GM06990 (cell line): ENCODE results near the gene MARK3.

Source experiments
- DNase-seq: peaks from one replicate; pipeline ENCODE4 v3.0.0-alpha.2; 2011; ENCODE audit not compliant: insufficient read length; ENCODE audit errors: extremely low read depth
- H3K27me3 ChIP-seq: replicated peaks from 2 replicates; pipeline ENCODE4 v1.6.0; 2011; ENCODE audit warnings: low read length; ENCODE audit not compliant: control insufficient read depth, insufficient read depth
- H3K36me3 ChIP-seq: 2 replicates; pipeline ENCODE4 v1.5.1; 2011; ENCODE audit warnings: low read length; ENCODE audit not compliant: control insufficient read depth, insufficient read depth
- H3K4me3 ChIP-seq: replicated peaks from 2 replicates; pipeline ENCODE4 v1.5.1; 2011; ENCODE audit warnings: low read depth, mild to moderate bottlenecking, control low read depth, low read length
- CTCF ChIP-seq: IDR thresholded peaks from 2 replicates; pipeline ENCODE4 v1.5.1; 2011; ENCODE audit warnings: low read length, control low read depth, mild to moderate bottlenecking, inconsistent platforms; ENCODE audit not compliant: insufficient read depth, poor library complexity, severe bottlenecking

The MARK3 gene

DNA sequence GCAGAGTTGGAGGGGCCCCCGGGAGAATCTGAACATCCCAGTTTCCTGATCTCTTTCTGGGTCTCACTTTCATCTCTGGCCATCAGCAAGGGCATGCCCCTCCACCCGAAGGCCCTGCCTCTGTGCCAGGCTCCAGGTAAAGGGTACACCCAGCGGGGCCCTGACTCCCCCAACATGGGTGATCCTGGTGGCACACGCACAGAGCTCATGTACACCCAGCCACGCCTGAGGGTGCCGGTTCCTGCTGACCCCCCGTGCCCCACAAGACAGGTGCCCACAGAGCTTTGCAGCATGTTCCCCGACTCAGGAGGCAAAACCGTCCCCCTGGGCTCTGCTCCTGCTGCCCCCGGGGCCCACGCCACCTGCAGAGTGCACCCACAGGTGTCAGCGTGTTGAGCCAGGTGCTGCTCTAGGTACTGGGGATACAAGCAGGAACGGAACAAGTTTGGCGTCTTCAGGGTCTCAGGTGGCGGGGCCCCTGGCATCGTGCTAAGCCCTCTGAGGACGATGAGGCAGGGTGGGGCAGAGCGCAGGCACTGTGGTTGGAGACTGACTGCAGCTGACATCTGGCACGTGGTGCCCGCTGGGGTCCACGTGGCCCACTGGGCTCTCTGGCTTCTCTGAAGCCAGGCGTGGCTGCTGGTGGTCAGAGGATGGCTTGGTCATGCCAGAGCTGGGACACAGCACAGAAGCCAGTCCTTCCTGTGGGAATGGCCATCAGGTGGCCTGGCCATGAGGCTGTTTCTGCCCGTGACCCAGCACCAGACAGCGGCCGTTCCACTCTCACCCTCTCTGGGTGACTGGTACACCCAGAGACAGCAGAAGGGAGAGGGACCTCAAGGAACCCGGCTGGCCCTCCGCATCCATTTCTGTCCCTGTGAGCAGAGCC, 163.5 kb downstream of the MARK3 start:
- Histone ChIP-seq H3K27me3 (no peaks in the 10 kb centered on the region), H3K36me3 (no peaks in the 10 kb centered on the region), H3K4me3 (no peak overlapping the region)
- TF ChIP-seq CTCF = no peak
- DNase-seq = no peak

DNA sequence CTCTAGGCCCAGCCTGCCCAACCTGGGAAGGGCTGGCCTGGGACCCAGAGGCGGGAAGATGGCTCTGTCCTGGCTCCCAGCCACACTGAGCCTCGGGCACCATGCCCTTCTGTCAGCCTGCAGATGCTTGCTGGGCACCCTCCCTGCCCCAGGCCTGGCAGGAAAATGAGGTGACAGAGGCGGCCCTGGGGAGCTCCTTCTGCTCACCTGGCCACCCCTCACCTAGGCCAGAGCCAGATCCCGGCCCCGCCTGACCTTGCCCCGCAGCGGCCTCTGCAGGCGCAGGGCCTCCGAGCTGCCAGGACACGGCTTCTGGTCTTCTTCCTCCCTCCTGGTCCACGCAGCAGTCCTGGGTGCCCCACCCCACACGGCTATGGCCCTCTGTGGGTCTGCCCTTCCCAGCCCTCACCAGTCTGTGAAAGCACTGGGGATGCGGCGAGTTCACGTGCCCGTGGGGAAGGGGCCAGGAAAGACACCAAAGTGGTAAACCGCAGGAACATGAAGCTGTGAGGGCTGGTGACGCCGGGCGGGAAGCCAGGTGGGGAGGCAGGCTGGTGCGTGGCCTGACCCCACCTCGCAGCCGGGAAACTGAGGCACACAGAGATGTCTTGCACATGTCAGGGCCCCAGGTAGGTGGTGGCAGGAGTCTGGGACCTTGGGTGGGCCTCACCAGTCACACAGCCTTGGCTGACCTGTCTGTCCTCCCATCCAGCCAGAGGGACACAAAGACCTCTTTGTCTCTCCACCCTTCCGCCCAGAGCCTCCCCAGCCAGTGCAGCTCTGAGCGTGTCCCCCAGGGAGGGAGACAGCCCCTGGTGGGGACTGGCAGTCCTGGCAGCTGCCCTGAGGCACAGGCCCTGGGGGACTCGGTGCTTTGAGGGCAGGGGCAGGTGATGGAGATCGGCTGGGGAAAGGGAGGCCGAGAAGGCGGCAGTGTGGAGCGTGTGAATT, 164.4 kb downstream of the MARK3 start:
- Histone ChIP-seq H3K27me3 (no peaks in the 10 kb centered on the region), H3K4me3 (no peak overlapping the region), H3K36me3 (no peaks in the 10 kb centered on the region)
- no peak for TF ChIP-seq CTCF
- peak; percentile 6 for DNase-seq

DNA sequence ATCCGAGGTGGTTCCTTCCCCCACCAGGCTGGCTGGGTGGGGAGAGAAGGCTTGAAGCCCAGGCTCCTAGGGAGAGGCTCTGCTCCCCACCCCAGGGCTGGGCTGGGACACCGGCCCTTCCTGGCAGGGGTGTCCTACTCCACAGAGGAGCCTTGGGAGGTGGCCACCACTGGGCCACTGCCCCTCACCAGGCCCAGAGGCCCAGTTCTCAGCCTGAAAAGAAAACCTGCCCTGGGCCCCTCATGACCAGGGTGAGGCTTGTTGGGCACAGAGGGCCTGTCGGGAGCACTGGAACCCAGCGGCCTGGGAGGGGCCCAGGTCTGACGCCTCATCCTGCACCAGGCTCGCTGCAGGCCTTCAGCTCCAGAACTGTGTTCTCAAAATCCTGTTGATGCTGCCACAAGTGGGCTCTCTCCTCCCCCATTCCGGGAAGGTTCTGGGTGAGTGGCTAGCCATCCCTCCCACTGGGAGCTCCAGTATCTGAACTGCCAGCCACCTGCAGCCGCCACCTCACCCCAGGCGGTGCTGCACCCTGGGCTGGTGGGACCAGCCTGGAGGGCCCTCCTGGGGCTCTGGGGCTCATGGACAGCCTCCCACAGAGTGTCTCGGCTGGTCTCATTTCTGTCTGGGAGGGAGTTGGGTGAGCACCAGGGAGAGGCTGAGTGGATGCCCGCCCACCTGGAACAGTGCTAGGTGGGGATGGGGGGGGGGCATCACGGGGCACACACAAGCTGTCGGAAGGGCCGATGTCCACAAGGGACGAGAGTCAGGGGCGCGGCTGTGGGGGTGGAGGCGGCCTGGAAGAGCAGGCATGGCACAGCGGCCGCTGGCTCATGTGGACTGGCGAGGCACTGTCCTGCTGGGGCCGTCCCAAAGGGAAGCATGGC, 165.5 kb downstream of the MARK3 start:
- DNase-seq = no peak
- TF ChIP-seq CTCF = no peak
- Histone ChIP-seq H3K36me3 (no peaks in the 10 kb centered on the region), H3K27me3 (no peaks in the 10 kb centered on the region), H3K4me3 (no peak overlapping the region)

GRCh38 chr14:103551338-103551762, 166.1 kb downstream of the MARK3 start:
- DNase-seq = no peak
- no peak overlapping the region for H3K4me3 ChIP-seq

More at GRCh38 chr14:103551338-103551762, 166.1 kb downstream of the MARK3 start:
- Histone ChIP-seq H3K36me3 (no peaks in the 10 kb centered on the region), H3K27me3 (no peaks in the 10 kb centered on the region)
- TF ChIP-seq CTCF = no peak
